Occipital lobe (tissue), 2 donors: Measurements from ENCODE around the gene EXOC4. TPM values are rescaled to one million over a fixed set of nuclear protein-coding genes. Genes with fewer than 3 reads are reported as not detected.

Source experiments
- DNase-seq: peaks from one replicate; lab custom pipeline; 2025; lab: John Stamatoyannopoulos, UW
- total RNA-seq: library from RNA; depleted of rRNA; stranded (reverse); fragments of >200 nt; gene quantifications from one replicate; pipeline ENCODE4 v1.2.3, GENCODE V29; 2014

EXOC4 gene
- total RNA-seq, 1 donor from 2014 or later: 341 TPM

DNA sequence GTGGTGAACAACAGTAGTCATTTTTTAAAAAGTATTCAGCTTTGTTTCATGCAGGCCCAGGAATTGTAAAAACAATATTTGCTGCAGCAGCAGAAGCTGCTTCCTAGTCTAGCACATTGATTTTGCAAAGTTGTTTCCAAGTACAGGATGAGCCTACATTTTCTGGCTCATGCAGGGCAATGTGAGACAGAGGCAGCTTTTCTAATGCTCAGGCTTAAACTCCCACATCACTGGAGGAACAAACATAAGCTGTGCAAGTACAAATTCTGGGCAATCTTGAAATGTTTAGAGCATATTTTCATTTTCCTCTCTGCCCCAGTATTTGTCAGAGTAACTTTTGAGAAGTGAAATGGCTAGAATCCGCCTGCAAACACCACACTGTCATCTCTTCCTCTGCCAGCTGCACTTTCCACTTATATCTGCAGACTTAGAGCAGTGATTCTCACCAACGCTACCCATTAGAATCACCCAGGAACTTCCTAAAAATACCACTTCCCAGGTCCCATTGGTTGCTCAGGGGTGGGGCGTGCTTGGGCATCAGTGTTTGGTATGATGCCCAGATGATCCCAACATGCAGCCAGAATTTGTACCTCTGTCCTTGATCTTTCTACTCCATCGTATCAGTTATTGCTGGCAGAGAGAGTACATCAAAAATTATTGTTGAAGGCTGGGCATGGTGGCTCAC lies 570.1 kb downstream of the EXOC4 start:
- DNase-seq: peak; percentile 10

DNA sequence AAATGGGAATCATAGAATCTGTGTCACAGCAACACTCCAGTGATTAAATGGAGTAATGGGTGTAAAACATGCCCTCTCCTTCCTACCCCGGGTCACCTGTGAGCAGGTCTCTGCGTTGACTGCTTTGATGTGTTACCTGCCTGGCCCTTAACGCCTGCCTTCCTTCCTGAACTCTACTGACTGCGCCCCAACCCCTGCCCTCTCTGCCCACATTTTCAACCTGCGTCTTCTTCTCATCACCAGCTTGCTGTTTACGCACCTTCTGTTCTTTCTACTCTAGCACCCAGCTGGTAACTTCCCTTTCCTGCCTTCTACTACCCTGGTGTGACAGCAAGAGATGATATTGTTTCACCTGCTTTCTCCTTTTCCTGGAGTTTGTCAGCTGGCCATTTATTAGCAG lies 571.3 kb downstream of the EXOC4 start:
- DNase-seq: no peak

DNA sequence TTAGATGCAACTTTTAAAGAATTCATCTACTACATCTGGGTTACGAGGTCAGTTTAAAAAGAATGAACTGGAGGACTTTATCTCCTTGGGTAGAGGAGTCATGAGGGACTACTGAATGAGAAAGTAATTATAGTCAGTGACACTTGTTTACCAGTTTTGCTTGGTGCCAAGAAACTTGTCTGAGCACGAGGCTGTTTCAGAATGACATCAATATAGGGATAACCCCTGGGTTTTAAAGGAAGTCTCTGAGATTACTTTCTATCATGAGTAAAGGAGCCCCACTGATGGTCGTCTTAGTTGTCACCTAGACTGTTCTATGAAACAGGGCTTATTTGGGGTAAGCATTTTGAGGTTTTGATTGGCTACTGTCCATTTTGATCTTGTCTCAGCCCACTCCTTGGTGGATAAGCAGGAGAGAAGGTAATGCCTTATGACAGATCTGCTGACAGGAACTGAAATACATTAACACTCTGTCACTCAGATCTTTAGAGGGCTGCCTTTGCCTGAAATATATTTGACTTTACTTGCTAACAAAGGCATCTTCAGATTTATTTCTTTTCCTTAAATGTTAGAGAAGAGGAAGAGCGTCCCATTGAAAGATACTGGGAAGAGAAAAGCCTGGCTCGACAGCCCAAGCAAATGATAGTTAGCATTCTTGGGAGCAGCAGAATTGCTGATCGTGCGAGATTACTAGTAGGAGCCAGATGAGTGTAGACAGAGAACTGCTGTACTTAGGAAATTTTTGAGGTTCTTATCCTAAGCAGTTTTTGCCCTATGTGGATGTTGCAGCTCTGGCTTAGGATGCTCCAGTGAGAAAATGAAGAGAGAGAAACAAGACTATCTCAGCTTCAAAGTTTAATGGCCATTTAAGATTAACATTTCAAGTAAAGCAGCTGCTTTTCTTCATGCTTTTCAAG lies 575.1 kb downstream of the EXOC4 start:
- no peak for DNase-seq

DNA sequence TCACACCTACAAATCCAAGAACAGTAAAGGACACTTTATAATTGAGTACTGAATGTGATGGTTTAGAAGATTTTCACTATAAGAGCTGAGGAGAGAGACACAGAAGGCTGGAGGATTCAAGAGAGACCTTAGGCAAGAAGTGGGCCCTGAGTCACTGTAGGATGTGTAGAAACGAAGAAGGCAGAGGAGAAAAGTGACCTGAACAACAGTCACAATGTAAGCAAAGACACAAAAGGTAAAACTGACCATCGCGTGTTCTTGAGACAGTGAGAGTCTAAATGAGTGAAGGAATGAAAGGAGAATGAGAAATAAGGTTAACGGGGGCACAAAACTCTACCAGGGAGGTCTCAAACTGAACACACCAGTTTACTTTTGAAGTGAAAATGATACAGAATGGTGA lies 576.0 kb downstream of the EXOC4 start:
- DNase-seq: no peak

DNA sequence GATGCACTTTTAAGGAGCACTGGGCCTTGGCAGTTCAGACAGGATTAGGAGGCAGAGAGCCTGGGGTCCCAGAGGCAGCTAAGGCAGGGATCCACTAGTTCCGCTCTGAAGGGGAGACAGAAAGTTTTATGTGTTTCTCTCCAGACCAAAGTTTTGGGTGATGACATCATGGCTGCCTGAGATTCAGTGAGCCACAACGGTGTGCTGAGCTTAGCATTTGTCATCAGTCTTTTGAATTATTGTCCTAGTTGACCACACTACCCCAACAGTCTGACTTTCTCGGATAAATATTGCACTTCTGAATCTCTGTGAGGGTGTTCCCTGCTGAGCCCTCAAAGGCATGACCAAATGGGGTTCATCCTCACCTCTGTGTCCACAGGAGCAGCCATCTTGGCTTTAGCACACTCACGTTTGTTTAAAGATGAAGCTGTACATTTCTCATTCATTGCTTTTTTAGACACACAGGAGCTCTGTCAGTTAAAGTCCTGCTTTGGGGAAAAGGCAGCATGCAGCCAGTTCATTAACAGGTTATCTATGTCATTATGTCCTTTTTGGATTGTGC lies 576.5 kb downstream of the EXOC4 start:
- no peak for DNase-seq

DNA sequence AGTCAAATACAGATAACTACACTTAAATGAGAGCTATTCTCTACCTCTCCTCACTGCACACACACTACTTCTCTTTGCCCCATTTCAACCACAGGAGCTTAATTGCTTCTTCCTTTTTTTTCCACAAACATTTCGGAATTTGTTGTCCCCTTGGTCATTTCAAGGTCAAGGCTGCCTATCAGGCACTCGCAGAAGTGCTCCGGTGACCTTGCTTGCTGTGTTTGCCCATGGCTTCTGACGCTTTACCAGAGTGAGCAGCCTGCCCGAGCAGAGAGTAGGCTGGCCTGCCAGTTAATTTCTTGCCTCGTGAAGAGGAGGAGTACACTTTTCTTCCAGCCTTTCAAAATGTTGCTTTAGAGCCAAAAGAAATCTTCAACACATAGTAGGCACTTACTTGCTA lies 577.2 kb downstream of the EXOC4 start:
- DNase-seq: no peak

GRCh38 chr7:133836666-133837065 lies 583.8 kb downstream of the EXOC4 start:
- DNase-seq: no peak

DNA sequence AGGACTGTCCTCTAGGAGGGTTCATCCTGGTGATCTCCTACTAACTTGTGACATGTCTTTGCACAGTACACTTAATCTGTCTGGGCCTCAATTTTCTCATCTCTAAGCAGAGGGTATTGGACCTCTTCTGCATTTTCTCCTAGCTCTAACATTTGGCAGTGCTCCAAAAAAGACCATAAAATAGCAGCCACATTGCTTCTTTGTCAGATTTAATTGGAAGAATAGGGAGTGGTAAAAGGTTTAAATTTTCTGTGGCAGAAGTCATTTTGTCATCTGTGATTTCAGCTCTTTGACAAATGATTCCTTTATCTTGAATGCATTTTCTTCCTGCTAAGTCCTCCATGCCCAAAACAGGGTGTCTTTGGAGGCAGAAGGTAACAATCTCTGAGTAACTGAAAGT lies 584.3 kb downstream of the EXOC4 start:
- DNase-seq: no peak

- no peak for DNase-seq
Observed at GRCh38 chr7:133839121-133839520, 586.2 kb downstream of the EXOC4 start.

DNA sequence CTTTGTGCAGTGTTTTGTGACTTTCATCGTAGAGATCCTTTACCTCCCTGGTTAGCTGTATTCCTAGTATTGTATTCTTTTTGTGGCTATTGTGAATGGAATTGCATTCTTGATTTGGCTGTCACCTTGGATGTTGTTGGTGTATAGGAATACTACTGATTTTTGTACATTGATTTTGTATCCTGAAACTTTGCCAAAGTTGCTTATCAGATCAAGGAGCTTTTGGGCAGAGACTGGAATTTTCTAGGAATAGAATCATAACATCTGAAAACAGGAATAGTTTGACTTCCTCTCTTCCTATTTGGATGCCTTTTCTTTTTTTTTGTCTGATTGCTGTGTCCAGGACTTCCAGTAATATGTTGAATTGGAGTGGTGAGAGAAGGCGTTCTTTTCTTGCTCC lies 590.5 kb downstream of the EXOC4 start:
- DNase-seq: no peak

DNA sequence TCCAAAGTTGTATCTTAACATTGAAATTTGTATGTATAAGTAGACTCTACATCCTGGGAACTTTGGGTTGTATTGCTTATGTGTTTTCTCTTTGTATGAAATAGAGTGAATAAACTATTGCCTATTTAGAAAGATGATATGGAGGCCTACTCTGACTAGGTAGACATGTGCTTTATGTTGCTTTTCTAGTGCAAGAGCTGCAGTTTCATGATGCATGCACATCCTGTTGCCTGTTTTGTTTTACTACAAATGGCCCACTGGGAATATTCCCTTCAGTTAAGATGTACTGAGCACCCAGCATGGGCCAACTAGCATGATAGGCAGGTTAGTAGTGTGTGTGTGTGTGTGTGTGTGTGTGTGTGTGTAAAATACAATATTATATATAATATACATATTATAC lies 592.1 kb downstream of the EXOC4 start:
- DNase-seq: no peak

DNA sequence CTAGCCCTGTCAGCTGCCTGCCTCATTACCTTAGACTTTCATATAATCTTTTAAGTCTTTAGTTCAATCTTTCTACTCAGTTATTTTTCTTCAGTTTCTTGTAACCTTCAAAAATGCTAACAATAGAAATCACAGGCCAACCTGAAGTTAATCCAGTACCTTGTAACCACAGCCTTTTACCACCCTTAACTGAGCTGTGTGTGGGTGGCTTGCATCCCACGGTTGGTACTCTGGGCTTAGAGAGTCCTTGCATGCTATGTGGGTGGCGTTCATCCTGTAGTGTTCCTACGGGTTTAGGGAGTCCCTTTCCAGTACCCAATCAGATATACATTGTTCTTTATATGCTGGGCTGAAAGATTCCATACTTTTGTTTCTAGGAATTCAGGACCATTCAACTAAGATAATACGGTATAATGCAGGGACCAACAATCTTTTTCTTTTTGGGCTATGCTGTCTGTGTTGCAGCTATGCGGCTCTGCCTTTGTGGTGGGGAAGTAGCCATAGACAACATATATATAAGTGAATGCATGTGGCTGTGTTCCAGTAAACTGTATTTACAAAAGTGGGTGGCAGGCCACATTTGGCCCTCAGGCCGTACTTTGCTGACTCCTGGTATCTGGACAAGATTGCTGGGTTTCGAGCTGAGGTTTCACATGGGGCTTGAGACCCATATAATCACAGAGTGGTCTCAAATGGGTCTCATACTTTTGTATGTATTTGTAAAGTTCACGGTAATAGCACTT lies 593.5 kb downstream of the EXOC4 start:
- DNase-seq: peak; percentile 3

GRCh38 chr7:133850497-133851280 lies 597.8 kb downstream of the EXOC4 start:
- no peak for DNase-seq

DNA sequence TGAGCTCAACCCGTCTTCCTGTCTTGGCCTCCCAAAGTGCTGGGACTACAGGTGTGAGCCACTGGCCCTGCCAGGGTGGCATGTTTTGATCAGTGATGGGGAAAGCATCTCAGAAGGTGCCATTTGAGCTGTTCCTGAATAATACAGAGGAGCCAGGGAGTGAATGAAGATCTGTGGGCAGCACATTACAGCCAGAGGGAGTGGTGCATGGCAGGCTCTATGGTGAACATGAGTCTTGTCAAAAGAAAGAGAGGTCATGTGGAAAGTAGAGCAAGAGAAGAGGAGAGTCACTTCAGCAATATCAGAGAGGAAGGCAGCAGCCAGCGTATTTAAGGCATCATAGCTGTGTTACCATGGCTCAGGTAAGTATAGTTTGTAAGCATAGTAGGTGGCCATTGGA lies 598.5 kb downstream of the EXOC4 start:
- no peak for DNase-seq

- DNase-seq: no peak
Observed at GRCh38 chr7:133853706-133854276, 600.9 kb downstream of the EXOC4 start.

- no peak for DNase-seq
Observed at GRCh38 chr7:133854739-133855138, 601.9 kb downstream of the EXOC4 start.

GRCh38 chr7:133857376-133858119 lies 604.7 kb downstream of the EXOC4 start:
- no peak for DNase-seq

- DNase-seq: no peak
Observed at GRCh38 chr7:133858311-133858710, 605.4 kb downstream of the EXOC4 start.

- no peak for DNase-seq
Observed at GRCh38 chr7:133859231-133859630, 606.4 kb downstream of the EXOC4 start.

- no peak for DNase-seq
Observed at GRCh38 chr7:133859871-133860450, 607.1 kb downstream of the EXOC4 start.
